Mammary epithelial cell (primary cell): ENCODE results near the gene DST.

ENCODE experiments used
- EZH2 ChIP-seq: IDR thresholded peaks from 2 replicates; pipeline ENCODE4 v1.6.1; 2012; ENCODE audit warnings: low read length, inconsistent platforms, borderline replicate concordance
- TF ChIP-seq, protein P1 (sequence below), 2 donors: IDR thresholded peaks in 1 of 2; conservative IDR thresholded peaks in 1 of 2; 2 replicates each; pipeline ENCODE4 v1.5.1; 2011 to 2012; ENCODE audit warnings: inconsistent platforms in 2 of 2, low read length in 2 of 2, mild to moderate bottlenecking in 2 of 2, control low read depth in 1 of 2, low read depth in 1 of 2; ENCODE audit not compliant: insufficient read depth in 1 of 2; ENCODE audit errors: extremely low read depth in 1 of 2

DNA sequence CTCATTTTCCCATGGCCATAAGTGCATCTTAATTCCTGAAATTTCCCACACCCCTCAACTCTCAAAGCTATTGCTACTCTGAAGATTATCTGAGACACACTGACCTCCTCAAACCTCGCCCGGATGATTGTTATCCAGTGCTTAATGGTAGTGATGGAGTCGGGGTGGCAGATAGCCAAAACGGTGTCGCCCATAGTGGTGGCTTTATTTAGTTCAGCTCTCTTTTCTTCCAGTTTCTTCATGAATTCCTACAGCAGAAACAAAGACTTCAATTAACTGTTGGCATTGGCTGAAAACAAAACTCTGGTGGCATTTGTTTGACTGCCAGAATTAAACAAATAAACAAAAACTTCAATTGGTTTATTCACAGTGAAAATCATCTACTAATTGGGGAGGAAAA is 165.4 kb downstream of the DST start:
- TF ChIP-seq EZH2, result no peak
- TF ChIP-seq, protein P1, sequence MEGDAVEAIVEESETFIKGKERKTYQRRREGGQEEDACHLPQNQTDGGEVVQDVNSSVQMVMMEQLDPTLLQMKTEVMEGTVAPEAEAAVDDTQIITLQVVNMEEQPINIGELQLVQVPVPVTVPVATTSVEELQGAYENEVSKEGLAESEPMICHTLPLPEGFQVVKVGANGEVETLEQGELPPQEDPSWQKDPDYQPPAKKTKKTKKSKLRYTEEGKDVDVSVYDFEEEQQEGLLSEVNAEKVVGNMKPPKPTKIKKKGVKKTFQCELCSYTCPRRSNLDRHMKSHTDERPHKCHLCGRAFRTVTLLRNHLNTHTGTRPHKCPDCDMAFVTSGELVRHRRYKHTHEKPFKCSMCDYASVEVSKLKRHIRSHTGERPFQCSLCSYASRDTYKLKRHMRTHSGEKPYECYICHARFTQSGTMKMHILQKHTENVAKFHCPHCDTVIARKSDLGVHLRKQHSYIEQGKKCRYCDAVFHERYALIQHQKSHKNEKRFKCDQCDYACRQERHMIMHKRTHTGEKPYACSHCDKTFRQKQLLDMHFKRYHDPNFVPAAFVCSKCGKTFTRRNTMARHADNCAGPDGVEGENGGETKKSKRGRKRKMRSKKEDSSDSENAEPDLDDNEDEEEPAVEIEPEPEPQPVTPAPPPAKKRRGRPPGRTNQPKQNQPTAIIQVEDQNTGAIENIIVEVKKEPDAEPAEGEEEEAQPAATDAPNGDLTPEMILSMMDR (conservative IDR thresholded peaks at IDR 0.05 in 1 of 2, IDR thresholded peaks at IDR 0.05 in 1 of 2; ENCODE audit: extremely low read depth in 1 of 2, insufficient read depth in 1 of 2, low read depth in 1 of 2, low read length in 2 of 2), result no peak
